Measurements from ENCODE around the gene NOP9.
"Not testable (repeated sequence)": the region's sequence is repeated elsewhere in the genome, so short reads cannot be mapped to it uniquely, and the experiment has no call there.

NOP9 gene

GRCh38 chr14:24349742-24350141 is 50.1 kb downstream of the NOP9 start:
- DNase-seq (ENCODE audit: low read depth in 2 of 2) = no peak

DNA sequence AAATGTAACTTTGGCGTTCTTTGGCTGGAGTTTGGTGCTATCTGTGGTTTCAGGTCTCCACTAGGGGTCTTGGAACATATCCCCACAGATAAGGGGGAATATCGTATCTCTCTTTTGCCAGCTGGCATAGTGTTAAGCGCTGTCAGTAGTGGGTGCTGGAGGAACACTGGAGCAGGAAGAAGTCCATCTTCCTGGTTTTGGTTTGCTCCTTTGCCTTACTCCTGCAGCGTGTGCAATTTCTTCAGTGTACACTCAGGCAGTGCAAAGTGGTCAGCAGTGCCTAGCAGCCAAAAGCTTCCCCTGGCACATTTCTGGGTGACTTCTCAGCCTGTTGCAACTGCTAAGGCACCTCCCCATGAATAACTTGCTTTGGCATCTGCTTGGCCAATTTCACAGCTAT is 51.9 kb downstream of the NOP9 start:
- no peak for DNase-seq (ENCODE audit: low read depth in 2 of 2)

DNA sequence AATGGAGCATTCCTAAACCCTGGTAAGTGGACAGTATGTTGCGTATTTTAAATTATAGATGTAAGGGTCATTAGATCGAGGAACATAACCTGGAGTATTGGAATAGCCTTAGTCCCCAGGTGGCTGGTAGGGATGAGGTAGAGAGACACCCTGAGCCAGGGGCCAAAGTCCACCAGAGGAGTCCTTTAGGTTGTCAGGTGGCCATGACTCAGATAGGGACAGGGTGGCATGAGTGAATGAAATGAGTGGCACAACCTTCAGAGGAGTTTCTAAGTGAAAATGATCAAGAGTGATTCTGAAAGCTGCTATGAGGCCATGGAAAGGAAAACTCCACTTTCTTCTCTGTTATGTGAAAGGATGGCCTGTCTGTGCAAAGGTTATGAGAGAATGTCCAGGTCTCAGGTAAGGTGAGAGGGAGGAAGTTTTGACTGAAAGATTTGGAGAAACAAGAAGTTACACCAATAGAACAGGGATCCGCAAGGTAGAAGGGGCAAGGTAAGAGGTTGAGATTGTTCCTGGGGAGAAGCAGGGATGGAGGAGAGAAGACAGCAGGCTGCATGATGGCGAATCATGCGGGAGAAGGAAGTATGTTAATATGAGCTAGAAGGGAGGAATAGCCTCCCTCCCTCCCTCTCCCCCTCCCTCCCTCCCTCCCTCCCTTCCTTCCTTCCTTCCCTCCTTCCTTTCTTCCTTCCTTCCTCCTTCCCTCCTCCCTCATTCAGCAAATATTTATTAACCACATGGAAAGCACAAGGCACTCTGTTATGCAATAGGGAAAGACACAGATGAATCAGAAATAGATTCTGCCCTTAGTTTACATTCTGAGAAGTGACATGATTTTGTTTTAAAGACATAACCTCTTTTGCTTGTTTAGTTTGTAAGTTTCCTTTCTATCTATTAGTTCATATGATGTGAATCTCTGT is 54.2 kb downstream of the NOP9 start:
- no peak for DNase-seq (ENCODE audit: low read depth in 2 of 2)

GRCh38 chr14:24354482-24354825 is 54.8 kb downstream of the NOP9 start:
- DNase-seq (ENCODE audit: low read depth in 2 of 2) = not testable (repeated sequence)

DNA sequence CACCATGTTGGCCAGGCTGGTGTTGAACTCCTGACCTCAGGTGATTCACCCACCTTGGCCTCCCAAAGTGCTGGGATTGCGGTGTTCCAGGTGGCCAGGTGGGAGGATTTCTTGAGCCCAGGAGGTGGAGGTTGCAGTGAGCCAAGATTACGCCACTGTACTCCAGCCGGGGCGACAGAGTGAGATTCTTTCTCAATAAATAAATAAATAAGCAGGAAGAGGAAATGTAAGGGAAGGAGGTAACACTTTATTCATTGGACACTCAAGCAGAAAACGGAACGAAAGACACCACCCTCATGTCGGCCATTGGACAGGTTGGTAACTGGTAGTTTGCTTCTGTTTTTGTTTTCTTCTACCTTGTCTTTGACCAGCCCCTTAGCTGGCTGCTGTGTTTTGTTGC is 55.4 kb downstream of the NOP9 start:
- no peak for DNase-seq (ENCODE audit: low read depth in 2 of 2)

DNA sequence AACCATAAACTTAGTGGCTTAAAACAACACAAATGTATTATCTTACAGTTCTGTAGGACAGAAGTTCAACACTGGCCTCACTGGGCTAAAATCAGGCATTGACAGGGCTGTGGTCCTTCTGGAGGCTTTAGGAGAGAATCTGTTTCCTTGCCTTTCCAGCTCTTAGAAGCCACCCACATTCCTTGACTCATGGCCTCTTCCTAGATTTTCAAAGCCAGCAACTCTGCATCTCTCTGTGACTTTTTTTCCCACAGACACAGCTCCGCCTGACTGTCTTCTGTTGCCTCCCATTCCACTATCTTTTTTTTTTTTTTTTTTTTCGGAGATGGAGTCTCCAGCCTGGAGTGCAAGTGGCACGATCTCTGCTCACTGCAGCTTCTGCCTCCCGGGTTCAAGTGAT is 56.6 kb downstream of the NOP9 start:
- DNase-seq (ENCODE audit: low read depth in 2 of 2) = no peak
